Ishikawa (cell line): Measurements from ENCODE around the gene LMAN1L.

ENCODE experiments used
- CEBPB ChIP-seq: IDR thresholded peaks from 2 replicates; pipeline ENCODE4 v1.6.1; 2012
- CREB1 ChIP-seq: IDR thresholded peaks from 2 replicates; pipeline ENCODE4 v1.6.1; 2012; ENCODE audit warnings: low read depth
- EGR1 ChIP-seq: IDR thresholded peaks from 2 replicates; pipeline ENCODE4 v1.6.1; 2012
- EP300 ChIP-seq: IDR thresholded peaks from 2 replicates; pipeline ENCODE4 v1.6.1; 2012; ENCODE audit warnings: borderline replicate concordance
- FOXM1 ChIP-seq: IDR thresholded peaks from 2 replicates; pipeline ENCODE4 v1.6.1; 2012; ENCODE audit warnings: low read depth, borderline replicate concordance
- MAX ChIP-seq: IDR thresholded peaks from 2 replicates; pipeline ENCODE4 v1.6.1; 2012
- NFIC ChIP-seq: IDR thresholded peaks from 2 replicates; pipeline ENCODE4 v1.6.1; 2012
- RAD21 ChIP-seq: IDR thresholded peaks from 2 replicates; pipeline ENCODE4 v1.6.1; 2012; ENCODE audit warnings: low read depth
- REST ChIP-seq: IDR thresholded peaks from 2 replicates; pipeline ENCODE4 v1.6.1; 2012; ENCODE audit warnings: low read depth, mild to moderate bottlenecking
- TAF1 ChIP-seq: IDR thresholded peaks from 2 replicates; pipeline ENCODE4 v1.6.1; 2012; ENCODE audit warnings: low read depth, mild to moderate bottlenecking
- TCF12 ChIP-seq: IDR thresholded peaks from 2 replicates; pipeline ENCODE4 v1.6.1; 2012; ENCODE audit warnings: low read depth
- TEAD4 ChIP-seq: IDR thresholded peaks from 2 replicates; pipeline ENCODE4 v1.6.1; 2012
- USF1 ChIP-seq: IDR thresholded peaks from 2 replicates; pipeline ENCODE4 v1.6.1; 2012
- YY1 ChIP-seq: IDR thresholded peaks from 2 replicates; pipeline ENCODE4 v1.6.1; 2012; ENCODE audit warnings: low read depth
- ZBTB7A ChIP-seq: IDR thresholded peaks from 2 replicates; pipeline ENCODE4 v1.6.1; 2012; ENCODE audit warnings: low read depth

The LMAN1L gene

GRCh38 chr15:74873036-74873755, 60.6 kb downstream of the LMAN1L start, which contains the start of gene SCAMP2:
SCAMP2 (minus strand) TSS chr15:74873365; CDS start chr15:74873255, 110 bp downstream.
- TF ChIP-seq REST: no peak
- peak; percentile 60 for TF ChIP-seq CREB1
- no peak for TF ChIP-seq USF1
- TF ChIP-seq TCF12: peak; percentile 66; the same call in 1 of the 2 replicates
- TF ChIP-seq EGR1: peak; percentile 9; the same call in 1 of the 2 replicates
- TF ChIP-seq ZBTB7A: 0 out of 2 replicates have a peak, but pooled peaks have one; percentile 61
- TF ChIP-seq CEBPB: no peak
- no peak for TF ChIP-seq YY1
- peak; percentile 80 for TF ChIP-seq TAF1
- TF ChIP-seq MAX: peak; percentile 75; the same call in 1 of the 2 replicates

- no peak for TF ChIP-seq CREB1
- no peak for TF ChIP-seq CEBPB
- TF ChIP-seq TEAD4: no peak
- no peak for TF ChIP-seq FOXM1
- no peak for TF ChIP-seq EGR1
- no peak for TF ChIP-seq EP300
- TF ChIP-seq TAF1: no peak
- TF ChIP-seq RAD21: no peak
- no peak for TF ChIP-seq REST
- TF ChIP-seq USF1: no peak
- TF ChIP-seq NFIC: no peak
- TF ChIP-seq MAX: no peak
- TF ChIP-seq TCF12: no peak
These were observed 61.3 kb downstream of the LMAN1L start for GRCh38 chr15:74873756-74874424.
